GM19328 (cell line): Measurements from ENCODE around the gene ANXA5.

ENCODE experiments used
- ATAC-seq: cut with Tn5 transposase; IDR thresholded peaks from one replicate; pipeline ENCODE4 v1.9.1; 2021; ENCODE audit warnings: mild to moderate bottlenecking, moderate library complexity; ENCODE audit not compliant: unreplicated experiment

ANXA5 gene

GRCh38 chr4:121650741-121651140, 46.0 kb downstream of the ANXA5 start:
- ATAC-seq: no peak

GRCh38 chr4:121648516-121648915, 48.3 kb downstream of the ANXA5 start:
- ATAC-seq: no peak

GRCh38 chr4:121642876-121643585, 53.7 kb downstream of the ANXA5 start:
- ATAC-seq: no peak

- ATAC-seq: no peak
Measured at GRCh38 chr4:121642292-121642691, 54.5 kb downstream of the ANXA5 start.

- no peak for ATAC-seq
Measured at GRCh38 chr4:121633653-121634052, 63.1 kb downstream of the ANXA5 start.

- ATAC-seq: no peak
Measured at GRCh38 chr4:121632636-121633035, 64.1 kb downstream of the ANXA5 start.
